PC-9 (cell line): ENCODE measurements around the gene PIP5K1B. TPM values are rescaled to one million over a fixed set of nuclear protein-coding genes. Genes with fewer than 3 reads are reported as not detected.

ENCODE experiments used
- BruUV-seq: library from RNA; stranded (reverse); fragments of 400-500 nt; replicated peaks from 2 replicates; lab custom pipeline; 2021; lab: Mats Ljungman, UMichigan
- CTCF ChIA-PET: fragments of 300-600 bp; sonication (Branson Sonifier 250); formaldehyde crosslinking; loops from one replicate; lab custom pipeline; 2022; ENCODE audit warnings: antibody characterized with exemption; lab: Charles Lee
- POLR2A ChIA-PET: fragments of 300-600 bp; sonication (Branson Sonifier 250); formaldehyde crosslinking; loops from one replicate; lab custom pipeline; 2022; ENCODE audit warnings: antibody characterized with exemption; ENCODE audit not compliant: unreplicated experiment; lab: Charles Lee
- DNase-seq, 2 experiments: peaks; one replicate each; pipeline versions ENCODE4 v3.0.0 to v3.0.0-alpha.2; 2015 to 2022; ENCODE audit warnings: mixed read lengths in 1 of 2
- H2AFZ ChIP-seq: fragments of 200-600 bp; sonication (generic); 2 replicates; pipeline ENCODE4 v1.8.1; 2017; ENCODE audit warnings: antibody characterized with exemption
- H3F3A ChIP-seq: fragments of 200-600 bp; sonication (generic); 2 replicates; pipeline ENCODE4 v1.8.1; 2017; ENCODE audit warnings: antibody characterized with exemption, mild to moderate bottlenecking, low read depth; ENCODE audit not compliant: insufficient read depth
- H3K27ac ChIP-seq: fragments of 200-600 bp; sonication (generic); 2 replicates; pipeline ENCODE4 v1.6.1; 2016; ENCODE audit warnings: mixed run types
- H3K27me3 ChIP-seq: fragments of 200-600 bp; sonication (generic); 2 replicates; pipeline ENCODE4 v1.6.1; 2016; ENCODE audit warnings: low read depth, mixed run types; ENCODE audit not compliant: insufficient read depth
- H3K36me3 ChIP-seq: fragments of 200-600 bp; sonication (generic); 2 replicates; pipeline ENCODE4 v1.6.1; 2016; ENCODE audit warnings: low read depth, mixed run types
- H3K4me1 ChIP-seq: fragments of 200-600 bp; sonication (generic); replicated peaks from 2 replicates; pipeline ENCODE4 v1.6.1; 2016; ENCODE audit warnings: mixed run types; ENCODE audit not compliant: insufficient read depth
- H3K4me2 ChIP-seq: fragments of 200-600 bp; sonication (generic); 2 replicates; pipeline ENCODE4 v1.6.1; 2017; ENCODE audit warnings: mixed run types
- H3K4me3 ChIP-seq: fragments of 200-600 bp; sonication (generic); 2 replicates; pipeline ENCODE4 v1.6.1; 2016; ENCODE audit warnings: mixed run types
- H3K79me2 ChIP-seq: fragments of 200-600 bp; sonication (generic); 2 replicates; pipeline ENCODE4 v1.6.1; 2017; ENCODE audit warnings: low read depth, mixed run types
- H3K9me2 ChIP-seq: fragments of 200-600 bp; sonication (generic); 2 replicates; pipeline ENCODE4 v1.8.1; 2017; ENCODE audit warnings: mild to moderate bottlenecking; ENCODE audit not compliant: insufficient read depth
- H3K9me3 ChIP-seq: fragments of 200-600 bp; sonication (generic); 2 replicates; pipeline ENCODE4 v1.8.1; 2016; ENCODE audit warnings: low read depth; ENCODE audit not compliant: insufficient read depth
- H4K20me1 ChIP-seq: fragments of 200-600 bp; sonication (generic); 2 replicates; pipeline ENCODE4 v1.8.1; 2017; ENCODE audit not compliant: insufficient read depth
- EZH2 ChIP-seq: fragments of 200-600 bp; sonication (generic); IDR thresholded peaks from 2 replicates; pipeline ENCODE4 v1.8.0; 2017; ENCODE audit warnings: antibody characterized with exemption, low read depth
- intact Hi-C: fragments of 100-400 bp; cut with micrococcal nuclease; formaldehyde crosslinking; loops from one replicate; pipeline ENCODE4 v1.10.0; 2022; ENCODE audit not compliant: unreplicated experiment
- total RNA-seq: library from RNA; stranded (reverse); gene quantifications from 2 replicates; pipeline ENCODE4 v1.2.3, GENCODE V29; 2021
- TF ChIP-seq, protein P1 (sequence below): fragments of 200-600 bp; sonication (generic); conservative IDR thresholded peaks from 2 replicates; pipeline ENCODE4 v1.6.1; 2017; ENCODE audit warnings: mixed run types, antibody characterized with exemption, mild to moderate bottlenecking, moderate library complexity

Gene PIP5K1B
- total RNA-seq, 1 experiment from 2014 or later, result not detected

DNA sequence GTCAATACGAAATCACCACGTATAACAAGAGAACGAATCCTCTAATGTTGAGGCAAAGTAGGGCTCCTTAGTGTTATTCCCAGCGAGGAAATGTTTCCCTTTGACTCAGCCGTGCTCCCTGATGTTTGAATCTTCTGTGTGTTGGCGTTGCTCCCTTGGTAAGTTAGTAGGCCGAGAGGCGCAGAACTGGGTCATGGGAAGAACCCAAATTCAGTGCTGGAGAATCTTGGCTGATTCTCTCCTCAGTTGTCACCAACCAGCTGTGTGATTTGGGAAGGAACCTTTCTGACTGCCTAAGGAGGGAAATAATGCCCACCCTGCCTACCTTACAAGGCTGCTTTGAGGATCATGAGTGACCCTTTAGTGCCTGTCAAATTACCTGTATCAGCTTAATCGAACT, 286.4 kb downstream of the PIP5K1B start:
- Histone ChIP-seq H2AFZ (no peak overlapping the region), H4K20me1 (no peaks in the 10 kb centered on the region), H3K36me3 (no peaks in the 10 kb centered on the region), H3K4me1 (no peaks in the 10 kb centered on the region), H3K27ac (no peak overlapping the region), H3K9me3 (no peaks in the 10 kb centered on the region), H3K4me3 (no peak overlapping the region), H3K9me2 (no peaks in the 10 kb centered on the region), H3K79me2 (no peaks in the 10 kb centered on the region), H3F3A (no peaks in the 10 kb centered on the region), H3K4me2 (no peak overlapping the region), H3K27me3 (peaks cover 51% of the 10 kb centered on the region)
- DNase-seq, result no peak
- intact Hi-C loops, result no loop called here
- BruUV-seq, result no TSS peak
- CTCF ChIA-PET, result no interaction called here
- TF ChIP-seq, protein P1, sequence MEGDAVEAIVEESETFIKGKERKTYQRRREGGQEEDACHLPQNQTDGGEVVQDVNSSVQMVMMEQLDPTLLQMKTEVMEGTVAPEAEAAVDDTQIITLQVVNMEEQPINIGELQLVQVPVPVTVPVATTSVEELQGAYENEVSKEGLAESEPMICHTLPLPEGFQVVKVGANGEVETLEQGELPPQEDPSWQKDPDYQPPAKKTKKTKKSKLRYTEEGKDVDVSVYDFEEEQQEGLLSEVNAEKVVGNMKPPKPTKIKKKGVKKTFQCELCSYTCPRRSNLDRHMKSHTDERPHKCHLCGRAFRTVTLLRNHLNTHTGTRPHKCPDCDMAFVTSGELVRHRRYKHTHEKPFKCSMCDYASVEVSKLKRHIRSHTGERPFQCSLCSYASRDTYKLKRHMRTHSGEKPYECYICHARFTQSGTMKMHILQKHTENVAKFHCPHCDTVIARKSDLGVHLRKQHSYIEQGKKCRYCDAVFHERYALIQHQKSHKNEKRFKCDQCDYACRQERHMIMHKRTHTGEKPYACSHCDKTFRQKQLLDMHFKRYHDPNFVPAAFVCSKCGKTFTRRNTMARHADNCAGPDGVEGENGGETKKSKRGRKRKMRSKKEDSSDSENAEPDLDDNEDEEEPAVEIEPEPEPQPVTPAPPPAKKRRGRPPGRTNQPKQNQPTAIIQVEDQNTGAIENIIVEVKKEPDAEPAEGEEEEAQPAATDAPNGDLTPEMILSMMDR, result no peak
- no peak for TF ChIP-seq EZH2
- POLR2A ChIA-PET, result no interaction called here

DNA sequence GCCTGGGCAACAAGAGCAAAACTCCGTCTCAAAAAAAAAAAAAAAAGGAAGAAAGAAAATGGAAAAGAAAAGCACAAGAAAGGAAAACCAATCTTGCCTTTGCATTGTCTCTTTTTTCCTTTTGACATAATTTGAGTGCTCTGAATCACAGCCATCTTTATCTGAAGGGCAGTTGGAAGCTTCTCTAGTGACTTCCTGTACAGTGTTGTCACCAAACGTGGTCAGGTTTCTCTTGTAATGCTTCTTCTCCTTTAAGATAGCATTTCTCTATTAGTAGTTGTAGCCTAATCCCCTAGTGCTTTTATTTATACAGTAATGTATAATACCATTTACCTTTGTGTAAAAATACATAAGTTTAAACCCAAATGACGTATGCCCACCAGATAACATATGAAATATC, 290.7 kb downstream of the PIP5K1B start:
- no peaks in the 10 kb centered on the region for H3K9me2 ChIP-seq
- POLR2A ChIA-PET, result no interaction called here
- no TSS peak for BruUV-seq
- H3K27ac ChIP-seq, result no peak overlapping the region
- TF ChIP-seq, protein P1, result no peak
- H3F3A ChIP-seq, result no peaks in the 10 kb centered on the region
- intact Hi-C loops, result no loop called here
- CTCF ChIA-PET, result no interaction called here
- no peaks in the 10 kb centered on the region for H3K79me2 ChIP-seq
- no peak for DNase-seq
- H3K27me3 ChIP-seq, result peaks cover 75% of the 10 kb centered on the region
- H2AFZ ChIP-seq, result no peak overlapping the region
- no peaks in the 10 kb centered on the region for H4K20me1 ChIP-seq
- no peaks in the 10 kb centered on the region for H3K36me3 ChIP-seq
- no peak overlapping the region for H3K4me3 ChIP-seq
- H3K4me1 ChIP-seq, result no peaks in the 10 kb centered on the region
- H3K9me3 ChIP-seq, result no peaks in the 10 kb centered on the region
- H3K4me2 ChIP-seq, result no peak overlapping the region

DNA sequence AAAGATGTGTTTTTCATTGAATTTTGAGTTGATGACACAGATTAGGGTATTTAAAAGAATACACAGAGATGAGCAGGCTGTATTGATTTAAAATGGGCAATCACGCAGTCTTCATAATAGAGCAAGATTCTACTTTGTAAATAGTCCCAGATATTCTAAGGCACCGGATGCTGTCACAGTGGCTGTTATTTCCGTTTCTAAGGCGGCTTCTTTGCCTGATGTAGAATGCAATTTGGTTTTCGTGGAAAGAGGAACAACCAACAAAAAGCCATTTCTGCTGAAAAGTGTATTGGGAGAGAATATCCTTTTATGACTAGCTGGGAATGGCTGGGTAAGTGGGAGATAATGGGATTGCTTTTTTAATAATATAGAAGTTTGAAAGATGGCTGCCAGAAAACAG, 291.4 kb downstream of the PIP5K1B start:
- CTCF ChIA-PET, result no interaction called here
- no peak for TF ChIP-seq EZH2
- TF ChIP-seq, protein P1, result no peak
- Histone ChIP-seq H3F3A (no peaks in the 10 kb centered on the region), H3K9me2 (no peaks in the 10 kb centered on the region), H3K4me2 (no peak overlapping the region), H3K4me3 (no peak overlapping the region), H3K79me2 (no peaks in the 10 kb centered on the region), H2AFZ (no peak overlapping the region), H4K20me1 (no peaks in the 10 kb centered on the region), H3K9me3 (no peaks in the 10 kb centered on the region), H3K27ac (no peak overlapping the region), H3K36me3 (no peaks in the 10 kb centered on the region), H3K27me3 (peaks cover 77% of the 10 kb centered on the region), H3K4me1 (no peaks in the 10 kb centered on the region)
- POLR2A ChIA-PET, result no interaction called here
- BruUV-seq, result no TSS peak
- intact Hi-C loops, result no loop called here
- no peak for DNase-seq
